ENCODE results near the gene GNG7.

The GNG7 gene

GRCh38 chr19:2728783-2729387, 26.4 kb upstream of the GNG7 start:
- H3K27ac ChIP-seq (ENCODE audit: low read depth, low read length): no peak overlapping the region
- no peak overlapping the region for H2AFZ ChIP-seq (ENCODE audit: insufficient read depth, low read length, poor library complexity)
- no peak overlapping the region for H4K91ac ChIP-seq (ENCODE audit: low read depth, low read length)
- H3K9me3 ChIP-seq (ENCODE audit: insufficient read depth, low read depth, low read length): peaks cover 2% of the 10 kb centered on the region
- no peak overlapping the region for H4K12ac ChIP-seq (ENCODE audit: low read depth, low read length)
- no peaks in the 10 kb centered on the region for H3K27me3 ChIP-seq (ENCODE audit: insufficient read depth, low read length)
- no peak overlapping the region for H3K9ac ChIP-seq (ENCODE audit: low read length)
- no peaks in the 10 kb centered on the region for H3K79me1 ChIP-seq (ENCODE audit: low read length)
- H2BK120ac ChIP-seq (ENCODE audit: insufficient read depth, low read length, poor library complexity): no peak overlapping the region
- H2BK12ac ChIP-seq (ENCODE audit: low read length): no peak overlapping the region
- H2AK5ac ChIP-seq (ENCODE audit: low read length): no peak overlapping the region
- no peak overlapping the region for H4K8ac ChIP-seq (ENCODE audit: low read depth, low read length)
- H2BK5ac ChIP-seq (ENCODE audit: low read depth, low read length, poor library complexity): no peak overlapping the region
- no peak overlapping the region for H3K18ac ChIP-seq (ENCODE audit: low read length)
- peaks cover 19 to 20% of the 10 kb centered on the region in 2 experiments for H3K36me3 ChIP-seq (ENCODE audit: control insufficient read depth in 1 of 2, insufficient read depth in 2 of 2, low read length in 2 of 2)
- no CpG with 5 or more reads among the region's 23 CpGs for WGBS (ENCODE audit: extremely low coverage, insufficient coverage, insufficient read length)
- no peak overlapping the region for H3K14ac ChIP-seq (ENCODE audit: low read length)
- no peak for DNase-seq
- no peaks in the 10 kb centered on the region for H3K79me2 ChIP-seq (ENCODE audit: control insufficient read depth, insufficient read depth, low read length, poor library complexity)
- no peak overlapping the region for H3K4me3 ChIP-seq (ENCODE audit: low read depth, low read length)
- H3K4ac ChIP-seq (ENCODE audit: low read depth, low read length): no peak overlapping the region
- no peak overlapping the region for H3K4me2 ChIP-seq (ENCODE audit: low read length)
- H3K23ac ChIP-seq (ENCODE audit: low read length): no peak overlapping the region
- H3K4me1 ChIP-seq (ENCODE audit: control insufficient read depth in 1 of 2, insufficient read depth in 2 of 2, low read length in 2 of 2): peaks cover 4 to 9% of the 10 kb centered on the region in 2 experiments

GRCh38 chr19:2727640-2727944, 25.1 kb upstream of the GNG7 start:
- Histone ChIP-seq H3K4me3 (ENCODE audit: low read depth, low read length) (no peak overlapping the region), H3K36me3 (ENCODE audit: control insufficient read depth in 1 of 2, insufficient read depth in 2 of 2, low read length in 2 of 2) (peaks cover 9 to 11% of the 10 kb centered on the region in 2 experiments), H2BK120ac (ENCODE audit: insufficient read depth, low read length, poor library complexity) (no peak overlapping the region), H2BK5ac (ENCODE audit: low read depth, low read length, poor library complexity) (no peak overlapping the region), H4K8ac (ENCODE audit: low read depth, low read length) (no peak overlapping the region), H3K4ac (ENCODE audit: low read depth, low read length) (no peak overlapping the region), H3K79me2 (ENCODE audit: control insufficient read depth, insufficient read depth, low read length, poor library complexity) (no peaks in the 10 kb centered on the region), H3K18ac (ENCODE audit: low read length) (no peak overlapping the region), H4K91ac (ENCODE audit: low read depth, low read length) (no peak overlapping the region), H2BK12ac (ENCODE audit: low read length) (no peak overlapping the region), H3K27me3 (ENCODE audit: insufficient read depth, low read length) (peaks cover 2% of the 10 kb centered on the region), H2AFZ (ENCODE audit: insufficient read depth, low read length, poor library complexity) (no peak overlapping the region), H3K14ac (ENCODE audit: low read length) (no peak overlapping the region), H3K79me1 (ENCODE audit: low read length) (no peaks in the 10 kb centered on the region), H3K9ac (ENCODE audit: low read length) (no peak overlapping the region), H2AK5ac (ENCODE audit: low read length) (no peak overlapping the region), H3K27ac (ENCODE audit: low read depth, low read length) (no peak overlapping the region), H4K12ac (ENCODE audit: low read depth, low read length) (no peak overlapping the region), H3K23ac (ENCODE audit: low read length) (no peak overlapping the region), H3K4me2 (ENCODE audit: low read length) (no peak overlapping the region), H3K9me3 (ENCODE audit: insufficient read depth, low read depth, low read length) (peaks cover 2% of the 10 kb centered on the region), H3K4me1 (ENCODE audit: control insufficient read depth in 1 of 2, insufficient read depth in 2 of 2, low read length in 2 of 2) (peaks cover 4 to 9% of the 10 kb centered on the region in 2 experiments)
- no CpG with 5 or more reads among the region's 16 CpGs for WGBS (ENCODE audit: extremely low coverage, insufficient coverage, insufficient read length)
- peak; percentile 81 to 91 for DNase-seq

- peak; percentile 52 to 75 for DNase-seq
- peaks cover 4 to 9% of the 10 kb centered on the region in 2 experiments for H3K4me1 ChIP-seq (ENCODE audit: control insufficient read depth in 1 of 2, insufficient read depth in 2 of 2, low read length in 2 of 2)
- no CpG with 5 or more reads among the region's 26 CpGs for WGBS (ENCODE audit: extremely low coverage, insufficient coverage, insufficient read length)
Measured at GRCh38 chr19:2726904-2727639, 24.6 kb upstream of the GNG7 start.

GRCh38 chr19:2726160-2726855, 23.8 kb upstream of the GNG7 start:
- H3K27me3 ChIP-seq (ENCODE audit: insufficient read depth, low read length): peaks cover 15% of the 10 kb centered on the region
- no peak overlapping the region for H4K91ac ChIP-seq (ENCODE audit: low read depth, low read length)
- DNase-seq: no peak
- no peak overlapping the region for H3K4me2 ChIP-seq (ENCODE audit: low read length)
- peaks cover 0 to 1% of the 10 kb centered on the region in 2 experiments for H3K36me3 ChIP-seq (ENCODE audit: control insufficient read depth in 1 of 2, insufficient read depth in 2 of 2, low read length in 2 of 2)
- no peak overlapping the region for H3K18ac ChIP-seq (ENCODE audit: low read length)
- H2BK5ac ChIP-seq (ENCODE audit: low read depth, low read length, poor library complexity): no peak overlapping the region
- no peak overlapping the region for H2BK12ac ChIP-seq (ENCODE audit: low read length)
- H2BK120ac ChIP-seq (ENCODE audit: insufficient read depth, low read length, poor library complexity): no peak overlapping the region
- H3K23ac ChIP-seq (ENCODE audit: low read length): no peak overlapping the region
- no peak overlapping the region for H3K4me3 ChIP-seq (ENCODE audit: low read depth, low read length)
- H2AFZ ChIP-seq (ENCODE audit: insufficient read depth, low read length, poor library complexity): no peak overlapping the region
- no peak overlapping the region for H3K4ac ChIP-seq (ENCODE audit: low read depth, low read length)
- no peak overlapping the region for H3K27ac ChIP-seq (ENCODE audit: low read depth, low read length)
- peaks cover 4 to 9% of the 10 kb centered on the region in 2 experiments for H3K4me1 ChIP-seq (ENCODE audit: control insufficient read depth in 1 of 2, insufficient read depth in 2 of 2, low read length in 2 of 2)
- no peaks in the 10 kb centered on the region for H3K79me2 ChIP-seq (ENCODE audit: control insufficient read depth, insufficient read depth, low read length, poor library complexity)
- H3K14ac ChIP-seq (ENCODE audit: low read length): no peak overlapping the region
- no peak overlapping the region for H4K8ac ChIP-seq (ENCODE audit: low read depth, low read length)
- WGBS (ENCODE audit: extremely low coverage, insufficient coverage, insufficient read length): no CpG with 5 or more reads among the region's 15 CpGs
- H4K12ac ChIP-seq (ENCODE audit: low read depth, low read length): no peak overlapping the region
- no peak overlapping the region for H3K9ac ChIP-seq (ENCODE audit: low read length)
- peaks cover 6% of the 10 kb centered on the region for H3K9me3 ChIP-seq (ENCODE audit: insufficient read depth, low read depth, low read length)
- no peak overlapping the region for H2AK5ac ChIP-seq (ENCODE audit: low read length)
- H3K79me1 ChIP-seq (ENCODE audit: low read length): no peaks in the 10 kb centered on the region

More at GRCh38 chr19:2726904-2727639, 24.6 kb upstream of the GNG7 start:
- H3K9me3 ChIP-seq (ENCODE audit: insufficient read depth, low read depth, low read length): peaks cover 4% of the 10 kb centered on the region
- H3K23ac ChIP-seq (ENCODE audit: low read length): no peak overlapping the region
- H3K36me3 ChIP-seq (ENCODE audit: control insufficient read depth in 1 of 2, insufficient read depth in 2 of 2, low read length in 2 of 2): peaks cover 4 to 8% of the 10 kb centered on the region in 2 experiments
- no peak overlapping the region for H4K12ac ChIP-seq (ENCODE audit: low read depth, low read length)
- no peak overlapping the region for H2BK12ac ChIP-seq (ENCODE audit: low read length)
- no peak overlapping the region for H3K27ac ChIP-seq (ENCODE audit: low read depth, low read length)
- H4K91ac ChIP-seq (ENCODE audit: low read depth, low read length): no peak overlapping the region
- H2AK5ac ChIP-seq (ENCODE audit: low read length): no peak overlapping the region
- no peak overlapping the region for H3K9ac ChIP-seq (ENCODE audit: low read length)
- H3K14ac ChIP-seq (ENCODE audit: low read length): no peak overlapping the region
- H3K79me1 ChIP-seq (ENCODE audit: low read length): no peaks in the 10 kb centered on the region
- H2BK120ac ChIP-seq (ENCODE audit: insufficient read depth, low read length, poor library complexity): no peak overlapping the region
- no peaks in the 10 kb centered on the region for H3K79me2 ChIP-seq (ENCODE audit: control insufficient read depth, insufficient read depth, low read length, poor library complexity)
- H3K27me3 ChIP-seq (ENCODE audit: insufficient read depth, low read length): peaks cover 7% of the 10 kb centered on the region
- H3K4ac ChIP-seq (ENCODE audit: low read depth, low read length): no peak overlapping the region
- no peak overlapping the region for H4K8ac ChIP-seq (ENCODE audit: low read depth, low read length)
- no peak overlapping the region for H3K18ac ChIP-seq (ENCODE audit: low read length)
- no peak overlapping the region for H3K4me2 ChIP-seq (ENCODE audit: low read length)
- H2AFZ ChIP-seq (ENCODE audit: insufficient read depth, low read length, poor library complexity): no peak overlapping the region
- no peak overlapping the region for H2BK5ac ChIP-seq (ENCODE audit: low read depth, low read length, poor library complexity)
- no peak overlapping the region for H3K4me3 ChIP-seq (ENCODE audit: low read depth, low read length)
